Small intestine (tissue), 7 donors: Measurements from ENCODE around the gene TUSC7. TPM values are rescaled to one million over a fixed set of nuclear protein-coding genes. Genes with fewer than 3 reads are reported as not detected.

Source experiments
- DNase-seq, 2 donors: peaks; one replicate each; pipeline versions ENCODE4 v3.0.0 to v3.0.0-alpha.2; 2013
- FAIRE-seq: peaks from 2 replicates; lab custom pipeline; 2012; peaks lifted over from hg19 to GRCh38; lab: Jason Lieb, UNC
- H3K27ac ChIP-seq, 3 donors: one replicate each; pipeline ENCODE4 v1.5.1; 2013; ENCODE audit warnings: low read length in 2 of 3, mild to moderate bottlenecking in 2 of 3, control low read depth in 1 of 3, inconsistent platforms in 1 of 3, low read depth in 1 of 3, moderate library complexity in 1 of 3
- H3K27me3 ChIP-seq, 3 donors: one replicate each; pipeline ENCODE4 v1.6.1; 2013; ENCODE audit warnings: low read length in 3 of 3, inconsistent platforms in 1 of 3; ENCODE audit not compliant: control insufficient read depth in 3 of 3, insufficient read depth in 3 of 3
- H3K36me3 ChIP-seq, 3 donors: one replicate each; pipeline ENCODE4 v1.6.1; 2013; ENCODE audit warnings: low read length in 3 of 3, inconsistent platforms in 1 of 3, low read depth in 1 of 3, mild to moderate bottlenecking in 1 of 3, moderate library complexity in 1 of 3; ENCODE audit not compliant: control insufficient read depth in 3 of 3, insufficient read depth in 2 of 3
- H3K4me1 ChIP-seq, 3 donors: one replicate each; pipeline ENCODE4 v1.6.1; 2013; ENCODE audit warnings: low read length in 2 of 3, inconsistent platforms in 1 of 3, low read depth in 1 of 3, mild to moderate bottlenecking in 1 of 3, moderate library complexity in 1 of 3; ENCODE audit not compliant: control insufficient read depth in 3 of 3, insufficient read depth in 2 of 3
- H3K4me3 ChIP-seq, 3 donors: one replicate each; pipeline ENCODE4 v1.5.1; 2013; ENCODE audit warnings: low read length in 3 of 3, control low read depth in 1 of 3, inconsistent platforms in 1 of 3, low read depth in 1 of 3, mild to moderate bottlenecking in 1 of 3, moderate library complexity in 1 of 3
- H3K9me3 ChIP-seq, 2 donors: one replicate each; pipeline ENCODE4 v1.6.1; 2013; ENCODE audit warnings: low read depth in 1 of 2, low read length in 1 of 2; ENCODE audit not compliant: control insufficient read depth in 2 of 2, insufficient read depth in 1 of 2
- WGBS, 3 donors: extraction: QIAGEN DNeasy Blood & Tissue Kit; methylation state at CpG; one replicate each; pipeline ENCODE4 v1.1.7; 2013; 5-methylcytosine and 5-hydroxymethylcytosine counted together
- polyA plus RNA-seq, 4 donors: library from polyadenylated mRNA; stranded (reverse) in 3 of 4; unstranded in 1 of 4; fragments of 200-250 nt in 3 of 4; fragments of 120-200 nt in 1 of 4; gene quantifications; one replicate each; pipeline versions ENCODE4 v1.2.1 to v1.2.3, GENCODE V29; 2013
- donor health status: healthy with polysubstance abuse.
- donor health status: control.
- donor health status: control.
- donor health status: Bipolar disorder and iron deficiency.
- donor health status: healthy.

TUSC7 gene
- polyA plus RNA-seq, 4 donors: not detected

- whole genome bisulfite sequencing, 3 donors: 55 to 85% (median 66%) methylated on average over 2 of the region's 2 CpGs
- DNase-seq (no peak), FAIRE-seq (no peak)
- no peak overlapping the region for H3K4me3 ChIP-seq
- no peaks in the 10 kb centered on the region for H3K36me3 ChIP-seq
- H3K27me3 ChIP-seq: no peaks in the 10 kb centered on the region
- H3K4me1 ChIP-seq: no peaks in the 10 kb centered on the region
- peaks cover 0 to 4% of the 10 kb centered on the region in 2 donors for H3K9me3 ChIP-seq
- H3K27ac ChIP-seq: no peak overlapping the region
Observed at GRCh38 chr3:116740293-116740692, 30.7 kb downstream of the TUSC7 start.

- H3K9me3 ChIP-seq: no peaks in the 10 kb centered on the region
- H3K27me3 ChIP-seq: no peaks in the 10 kb centered on the region
- 4 to 30% (median 14%) methylated on average over 1 of the region's 1 CpG for WGBS, 3 donors
- DNase-seq (no peak), FAIRE-seq (no peak)
- no peak overlapping the region for H3K4me3 ChIP-seq
- no peaks in the 10 kb centered on the region for H3K36me3 ChIP-seq
- no peaks in the 10 kb centered on the region for H3K4me1 ChIP-seq
- no peak overlapping the region for H3K27ac ChIP-seq
Observed at GRCh38 chr3:116741467-116741866, 31.9 kb downstream of the TUSC7 start.

- Histone ChIP-seq H3K4me1 (no peaks in the 10 kb centered on the region), H3K27me3 (no peaks in the 10 kb centered on the region), H3K27ac (no peak overlapping the region), H3K36me3 (no peaks in the 10 kb centered on the region), H3K4me3 (no peak overlapping the region), H3K9me3 (no peaks in the 10 kb centered on the region)
- DNase-seq (no peak), FAIRE-seq (no peak)
Observed at GRCh38 chr3:116743062-116743461, 33.5 kb downstream of the TUSC7 start.

- no peak for DNase-seq
- no peak for FAIRE-seq
- H3K4me3 ChIP-seq: no peak overlapping the region
- no peak overlapping the region for H3K27ac ChIP-seq
- WGBS, 3 donors: 4 to 16% (median 14%) methylated on average over 3 of the region's 3 CpGs
- no peaks in the 10 kb centered on the region for H3K4me1 ChIP-seq
- no peaks in the 10 kb centered on the region for H3K27me3 ChIP-seq
- no peaks in the 10 kb centered on the region for H3K9me3 ChIP-seq
- H3K36me3 ChIP-seq: no peaks in the 10 kb centered on the region
Observed at GRCh38 chr3:116749388-116749787, 39.8 kb downstream of the TUSC7 start.

DNA sequence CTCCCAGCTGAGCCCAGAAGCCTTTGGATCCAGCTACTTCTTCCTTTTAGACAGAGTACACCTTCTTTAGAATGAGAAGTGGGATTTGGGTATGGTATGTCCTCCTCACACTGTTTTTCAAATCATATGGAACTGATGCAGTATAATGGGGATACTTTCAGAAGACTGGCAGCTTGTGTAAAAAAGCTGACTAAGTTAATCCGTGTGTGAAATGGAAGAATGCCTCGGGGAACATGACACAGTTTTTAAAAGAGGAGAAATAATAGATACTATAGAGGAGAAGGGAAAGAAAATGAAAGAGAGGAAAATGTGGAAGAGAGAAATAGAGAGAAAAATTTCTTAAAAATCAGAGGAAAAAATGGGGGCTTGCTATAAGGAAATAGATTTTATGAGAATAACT is 47.7 kb downstream of the TUSC7 start:
- no peaks in the 10 kb centered on the region for H3K36me3 ChIP-seq
- H3K4me1 ChIP-seq: no peaks in the 10 kb centered on the region
- no peak for DNase-seq
- H3K27ac ChIP-seq: no peak overlapping the region
- no peak overlapping the region for H3K4me3 ChIP-seq
- 56 to 62% (median 59%) methylated on average over 2 of the region's 2 CpGs for WGBS, 3 donors
- FAIRE-seq: no peak
- H3K9me3 ChIP-seq: no peaks in the 10 kb centered on the region
- H3K27me3 ChIP-seq: no peaks in the 10 kb centered on the region

GRCh38 chr3:116759316-116759715 is 49.7 kb downstream of the TUSC7 start:
- no peak overlapping the region for H3K27ac ChIP-seq
- DNase-seq: no peak
- H3K36me3 ChIP-seq: no peaks in the 10 kb centered on the region
- H3K4me3 ChIP-seq: no peak overlapping the region
- FAIRE-seq: no peak
- 80 to 88% (median 83%) methylated on average over 1 of the region's 1 CpG for WGBS, 3 donors
- H3K27me3 ChIP-seq: no peaks in the 10 kb centered on the region
- no peaks in the 10 kb centered on the region for H3K9me3 ChIP-seq
- H3K4me1 ChIP-seq: no peaks in the 10 kb centered on the region
